ENCODE results near the gene FANCB.

DNA sequence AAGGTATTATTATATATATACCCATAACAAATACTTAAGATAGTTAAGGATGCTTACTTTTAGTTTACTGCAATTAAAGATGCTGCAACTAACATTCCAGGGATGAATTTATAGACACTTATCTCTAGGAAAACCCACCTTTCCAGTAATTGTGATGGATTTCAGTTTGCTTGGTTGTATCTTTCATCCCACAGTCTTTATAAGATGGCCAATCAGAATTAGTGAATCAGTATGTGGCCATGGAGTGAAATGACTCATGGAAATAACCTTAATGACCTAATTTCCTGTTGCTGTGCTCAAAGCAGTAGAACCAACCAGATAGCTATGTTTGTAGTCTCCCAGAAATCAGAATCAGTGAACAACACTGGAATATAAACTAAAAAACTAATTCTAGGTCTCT is 26.7 kb upstream of the FANCB start:
- TF ChIP-seq, protein P1, sequence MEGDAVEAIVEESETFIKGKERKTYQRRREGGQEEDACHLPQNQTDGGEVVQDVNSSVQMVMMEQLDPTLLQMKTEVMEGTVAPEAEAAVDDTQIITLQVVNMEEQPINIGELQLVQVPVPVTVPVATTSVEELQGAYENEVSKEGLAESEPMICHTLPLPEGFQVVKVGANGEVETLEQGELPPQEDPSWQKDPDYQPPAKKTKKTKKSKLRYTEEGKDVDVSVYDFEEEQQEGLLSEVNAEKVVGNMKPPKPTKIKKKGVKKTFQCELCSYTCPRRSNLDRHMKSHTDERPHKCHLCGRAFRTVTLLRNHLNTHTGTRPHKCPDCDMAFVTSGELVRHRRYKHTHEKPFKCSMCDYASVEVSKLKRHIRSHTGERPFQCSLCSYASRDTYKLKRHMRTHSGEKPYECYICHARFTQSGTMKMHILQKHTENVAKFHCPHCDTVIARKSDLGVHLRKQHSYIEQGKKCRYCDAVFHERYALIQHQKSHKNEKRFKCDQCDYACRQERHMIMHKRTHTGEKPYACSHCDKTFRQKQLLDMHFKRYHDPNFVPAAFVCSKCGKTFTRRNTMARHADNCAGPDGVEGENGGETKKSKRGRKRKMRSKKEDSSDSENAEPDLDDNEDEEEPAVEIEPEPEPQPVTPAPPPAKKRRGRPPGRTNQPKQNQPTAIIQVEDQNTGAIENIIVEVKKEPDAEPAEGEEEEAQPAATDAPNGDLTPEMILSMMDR (IDR thresholded peaks at IDR 0.05): no peak
- no peak for TF ChIP-seq POLR2AphosphoS5 (IDR thresholded peaks at IDR 0.05)
- no peak for TF ChIP-seq POLR2A (IDR thresholded peaks at IDR 0.05)
- no peak for TF ChIP-seq EP300 (IDR thresholded peaks at IDR 0.05; ENCODE audit: low read depth)
